IMR-90 (cell line): ENCODE results near the gene PTMS. TPM values are rescaled to one million over a fixed set of nuclear protein-coding genes. Genes with fewer than 3 reads are reported as not detected.

Experiments used
- ATAC-seq: fragments of 200-7000 bp; cut with Tn5 transposase; 2 replicates; pipeline ENCODE4 v1.9.1; 2020; ENCODE audit warnings: low read depth, mild to moderate bottlenecking, moderate library complexity
- BruUV-seq: library from RNA; stranded (reverse); fragments of 400-500 nt; replicated peaks from 2 replicates; lab custom pipeline; 2021; lab: Mats Ljungman, UMichigan
- CTCF ChIA-PET: fragments of 300-600 bp; formaldehyde crosslinking; extraction: SDS; loops from one replicate; lab custom pipeline; 2021; ENCODE audit warnings: antibody characterized with exemption; lab: Yijun Ruan, JAX
- POLR2A ChIA-PET: fragments of 300-600 bp; sonication (Branson Sonifier 250); formaldehyde crosslinking; loops from one replicate; lab custom pipeline; 2022; ENCODE audit warnings: antibody characterized with exemption; ENCODE audit not compliant: unreplicated experiment; lab: Charles Lee
- DNase-seq: peaks from one replicate; pipeline ENCODE4 v3.0.0; 2013
- H2AFZ ChIP-seq: replicated peaks from 2 replicates; pipeline ENCODE3; 2013; ENCODE audit warnings: low read length, mild to moderate bottlenecking; ENCODE audit not compliant: poor library complexity
- H2AK5ac ChIP-seq: 2 replicates; pipeline ENCODE4 v1.6.1; 2013; ENCODE audit warnings: low read depth, low read length, inconsistent platforms
- H2AK9ac ChIP-seq: replicated peaks from 2 replicates; pipeline ENCODE3; 2013; ENCODE audit warnings: mild to moderate bottlenecking, low read depth, low read length, moderate library complexity; ENCODE audit not compliant: poor library complexity
- H2BK120ac ChIP-seq: 2 replicates; pipeline ENCODE4 v1.6.1; 2013; ENCODE audit warnings: low read depth, low read length, inconsistent platforms
- H2BK15ac ChIP-seq: 3 replicates; pipeline ENCODE4 v1.6.1; 2013; ENCODE audit warnings: low read depth, low read length, inconsistent platforms
- H2BK20ac ChIP-seq: 2 replicates; pipeline ENCODE4 v1.6.1; 2013; ENCODE audit warnings: low read depth, mild to moderate bottlenecking, inconsistent platforms, low read length, moderate library complexity
- H2BK5ac ChIP-seq: 2 replicates; pipeline ENCODE4 v1.6.1; 2013; ENCODE audit warnings: mild to moderate bottlenecking, low read depth, low read length, inconsistent platforms; ENCODE audit not compliant: poor library complexity, severe bottlenecking
- H3K14ac ChIP-seq: replicated peaks from 2 replicates; pipeline ENCODE4 v1.6.1; 2013; ENCODE audit warnings: low read depth, low read length, inconsistent platforms
- H3K18ac ChIP-seq: 2 replicates; pipeline ENCODE4 v1.6.1; 2013; ENCODE audit warnings: low read depth, low read length, control low read depth
- H3K23ac ChIP-seq: 2 replicates; pipeline ENCODE4 v1.6.1; 2013; ENCODE audit warnings: low read depth, low read length, inconsistent platforms
- H3K27ac ChIP-seq: 2 replicates; pipeline ENCODE4 v1.5.1; 2013; ENCODE audit warnings: mild to moderate bottlenecking, control low read depth, low read length; ENCODE audit not compliant: insufficient read depth
- H3K27me3 ChIP-seq: 2 replicates; pipeline ENCODE4 v1.6.1; 2013; ENCODE audit warnings: low read length; ENCODE audit not compliant: control insufficient read depth, insufficient read depth
- H3K36me3 ChIP-seq: 2 replicates; pipeline ENCODE4 v1.6.1; 2013; ENCODE audit warnings: low read length, mixed read lengths; ENCODE audit not compliant: control insufficient read depth, insufficient read depth
- H3K4ac ChIP-seq: 2 replicates; pipeline ENCODE4 v1.6.1; 2013; ENCODE audit warnings: low read depth, low read length, inconsistent platforms
- H3K4me1 ChIP-seq: 2 replicates; pipeline ENCODE4 v1.6.1; 2013; ENCODE audit warnings: low read length, mixed read lengths; ENCODE audit not compliant: control insufficient read depth, insufficient read depth
- H3K4me2 ChIP-seq: 2 replicates; pipeline ENCODE4 v1.6.1; 2013; ENCODE audit warnings: low read depth, mild to moderate bottlenecking, control low read depth, low read length, moderate library complexity
- H3K4me3 ChIP-seq: 2 replicates; pipeline ENCODE4 v1.5.1; 2013; ENCODE audit warnings: low read depth, mild to moderate bottlenecking, control low read depth, low read length, moderate library complexity; ENCODE audit not compliant: insufficient read depth
- H3K56ac ChIP-seq: 2 replicates; pipeline ENCODE4 v1.6.1; 2013; ENCODE audit warnings: low read length, inconsistent platforms; ENCODE audit not compliant: insufficient read depth; ENCODE audit errors: extremely low read depth
- H3K79me1 ChIP-seq, 2 experiments: 2 replicates each; pipeline ENCODE4 v1.6.1; 2013; ENCODE audit warnings: low read length in 2 of 2, inconsistent platforms in 1 of 2, low read depth in 1 of 2
- H3K9ac ChIP-seq: 2 replicates; pipeline ENCODE4 v1.6.1; 2013; ENCODE audit warnings: low read depth, low read length, control low read depth
- H3K9me1 ChIP-seq: 2 replicates; pipeline ENCODE4 v1.6.1; 2013; ENCODE audit warnings: low read length, inconsistent platforms; ENCODE audit not compliant: insufficient read depth
- H3K9me3 ChIP-seq: 2 replicates; pipeline ENCODE4 v1.6.1; 2013; ENCODE audit warnings: low read length; ENCODE audit not compliant: control insufficient read depth, insufficient read depth
- H4K20me1 ChIP-seq: 2 replicates; pipeline ENCODE4 v1.6.1; 2013; ENCODE audit warnings: low read length, inconsistent platforms; ENCODE audit not compliant: insufficient read depth
- H4K5ac ChIP-seq: 2 replicates; pipeline ENCODE4 v1.6.1; 2013; ENCODE audit warnings: mild to moderate bottlenecking, low read depth, low read length, control low read depth
- H4K8ac ChIP-seq, 2 experiments: 2 replicates each; pipeline ENCODE4 v1.6.1; 2013; ENCODE audit warnings: low read depth in 2 of 2, low read length in 2 of 2, control low read depth in 1 of 2, inconsistent platforms in 1 of 2
- H4K91ac ChIP-seq: 2 replicates; pipeline ENCODE4 v1.6.1; 2013; ENCODE audit warnings: low read depth, low read length, inconsistent platforms; ENCODE audit not compliant: insufficient read depth
- BHLHE40 ChIP-seq: fragments of 150-350 bp; IDR thresholded peaks from 2 replicates; pipeline ENCODE4 v1.6.1; 2016; ENCODE audit warnings: mild to moderate bottlenecking, low read depth, low read length
- CEBPB ChIP-seq: IDR thresholded peaks from 2 replicates; pipeline ENCODE4 v1.6.1; 2012; ENCODE audit warnings: low read depth, low read length, improper control_type of control experiment
- CHD1 ChIP-seq: IDR thresholded peaks from 2 replicates; pipeline ENCODE4 v1.6.1; 2012; ENCODE audit warnings: low read depth, low read length, improper control_type of control experiment
- CTCF ChIP-seq: conservative IDR thresholded peaks from 2 replicates; pipeline ENCODE4 v1.5.1; 2012; ENCODE audit warnings: mild to moderate bottlenecking, low read depth, low read length, improper control_type of control experiment
- ELK1 ChIP-seq: fragments of 150-350 bp; IDR thresholded peaks from 2 replicates; pipeline ENCODE4 v1.6.1; 2016; ENCODE audit warnings: low read depth, mild to moderate bottlenecking, low read length, moderate library complexity, borderline replicate concordance
- MAFK ChIP-seq: IDR thresholded peaks from 2 replicates; pipeline ENCODE4 v1.6.1; 2012; ENCODE audit warnings: low read depth, low read length, improper control_type of control experiment
- MAZ ChIP-seq: IDR thresholded peaks from 2 replicates; pipeline ENCODE4 v1.6.1; 2012; ENCODE audit warnings: low read depth, mild to moderate bottlenecking, low read length, improper control_type of control experiment, moderate library complexity, borderline replicate concordance
- MXI1 ChIP-seq: IDR thresholded peaks from 2 replicates; pipeline ENCODE4 v1.6.1; 2012; ENCODE audit warnings: low read depth, mild to moderate bottlenecking, low read length, moderate library complexity, borderline replicate concordance
- NFE2L2 ChIP-seq: fragments of 150-350 bp; IDR thresholded peaks from 2 replicates; pipeline ENCODE4 v1.6.1; 2016; ENCODE audit warnings: low read depth, mild to moderate bottlenecking, low read length
- POLR2A ChIP-seq: IDR thresholded peaks from 2 replicates; pipeline ENCODE4 v1.6.1; 2012; ENCODE audit warnings: mild to moderate bottlenecking, low read depth, low read length
- RAD21 ChIP-seq: IDR thresholded peaks from 2 replicates; pipeline ENCODE4 v1.6.1; 2012; ENCODE audit warnings: low read length, improper control_type of control experiment
- RCOR1 ChIP-seq: IDR thresholded peaks from 2 replicates; pipeline ENCODE4 v1.6.1; 2012; ENCODE audit warnings: mild to moderate bottlenecking, low read length, improper control_type of control experiment; ENCODE audit not compliant: insufficient replicate concordance
- RFX5 ChIP-seq: IDR thresholded peaks from 2 replicates; pipeline ENCODE4 v1.8.0; 2012; ENCODE audit warnings: low read depth, mild to moderate bottlenecking, low read length, moderate library complexity
- SMC3 ChIP-seq: fragments of 150-350 bp; IDR thresholded peaks from 2 replicates; pipeline ENCODE4 v1.6.1; 2016; ENCODE audit warnings: low read depth, mild to moderate bottlenecking, antibody characterized with exemption, low read length, moderate library complexity
- USF2 ChIP-seq: fragments of 150-350 bp; IDR thresholded peaks from 2 replicates; pipeline ENCODE4 v1.6.1; 2017; ENCODE audit warnings: mild to moderate bottlenecking, antibody characterized with exemption, low read length, low read depth
- WGBS, 2 experiments: methylation state at CpG; one replicate each; pipeline versions ENCODE4 v1.1.5 to v1.1.7; 2013; ENCODE audit warnings: missing lambda C conversion rate in 2 of 2; ENCODE audit not compliant: insufficient read length in 1 of 2; ENCODE audit errors: extremely low coverage in 2 of 2; 5-methylcytosine and 5-hydroxymethylcytosine counted together
- dilution Hi-C: fragments of 300-500 bp; cut with HindIII; formaldehyde crosslinking; loops from one replicate; pipeline ENCODE4 v1.14.3; 2018; ENCODE audit warnings: low sequenced_read_pairs; ENCODE audit not compliant: unreplicated experiment
- in situ Hi-C: fragments of 300-500 bp; cut with MboI; formaldehyde crosslinking; loops from 3 replicates; pipeline ENCODE4 v1.14.3; 2019; ENCODE audit warnings: low sequenced_read_pairs, inconsistent platforms, mixed read lengths
- intact Hi-C: fragments of 100-400 bp; cut with micrococcal nuclease; formaldehyde crosslinking; loops from 2 replicates; pipeline ENCODE4 v1.10.0; 2022
- polyA plus RNA-seq, 3 experiments: library from polyadenylated mRNA; depleted of rRNA; stranded (reverse); fragments of >200 nt; gene quantifications; 2 replicates each; pipeline ENCODE4 v1.2.3, GENCODE V29; 2012; ENCODE audit warnings: low replicate concordance in 1 of 3
- total RNA-seq: library from RNA; depleted of rRNA; stranded (reverse); fragments of >200 nt; gene quantifications from 2 replicates; pipeline ENCODE4 v1.2.3, GENCODE V29; 2012

Gene PTMS
- total and polyA plus RNA-seq, 2 of the 4 experiments (the other 2 are of a cell fraction): 17.2 to 275 TPM

GRCh38 chr12:6813363-6813762 is 47.2 kb downstream of the PTMS start:
- H3K27ac ChIP-seq: no peak overlapping the region
- no peak overlapping the region for H2BK20ac ChIP-seq
- no peak overlapping the region for H4K8ac ChIP-seq
- no peak for DNase-seq
- 0 out of 2 replicates have a peak, but pooled peaks cover 2% of the 10 kb centered on the region for H3K27me3 ChIP-seq
- no peak overlapping the region for H2BK5ac ChIP-seq
- H2BK15ac ChIP-seq: no peak overlapping the region
- no peak for TF ChIP-seq RFX5
- no peak for TF ChIP-seq NFE2L2
- TF ChIP-seq POLR2A: no peak
- TF ChIP-seq RCOR1: no peak
- no peak for TF ChIP-seq BHLHE40
- no peak for TF ChIP-seq MAZ
- TF ChIP-seq ELK1: no peak
- no peak for TF ChIP-seq USF2
- no peak for TF ChIP-seq CHD1
- no peak for TF ChIP-seq CEBPB
- no peak for TF ChIP-seq CTCF
- no peak for TF ChIP-seq MAFK
- no peak for TF ChIP-seq RAD21
- TF ChIP-seq SMC3: no peak
- TF ChIP-seq MXI1: no peak
- WGBS, 2 experiments: no CpG with 5 or more reads among the region's 4 CpGs
- ChIA-PET POLR2A (interaction anchor here (0.7 kb wide), 2 partner anchors 10 to 264 kb away, joined by 5 to 8 read pairs; no protein-coding TSS in a partner anchor), CTCF (no interaction called here)
- H3K56ac ChIP-seq: no peak overlapping the region
- no TSS peak for BruUV-seq
- no peak overlapping the region for H3K4me2 ChIP-seq
- intact Hi-C loops: no loop called here
- H3K18ac ChIP-seq: no peak overlapping the region
- no peak overlapping the region for H2AK5ac ChIP-seq
- peaks cover 4% of the 10 kb centered on the region; the same call in 1 of the 2 replicates for H3K9me1 ChIP-seq
- H3K4me3 ChIP-seq: no peak overlapping the region
- no peak for ATAC-seq
- no peaks in the 10 kb centered on the region for H3K79me1 ChIP-seq
- no peak overlapping the region for H3K4ac ChIP-seq
- H4K5ac ChIP-seq: no peak overlapping the region
- no peak overlapping the region for H3K9ac ChIP-seq
- no peaks in the 10 kb centered on the region for H3K9me3 ChIP-seq
- in situ Hi-C loops: no loop called here
- peaks cover 3% of the 10 kb centered on the region for H3K36me3 ChIP-seq
- H3K4me1 ChIP-seq: no peaks in the 10 kb centered on the region
- no peak overlapping the region for H3K14ac ChIP-seq
- no peak overlapping the region for H3K23ac ChIP-seq
- dilution Hi-C loops: no loop called here
- H2BK120ac ChIP-seq: no peak overlapping the region
- H2AFZ ChIP-seq: no peak overlapping the region
- H2AK9ac ChIP-seq: no peak overlapping the region
- H4K20me1 ChIP-seq: no peaks in the 10 kb centered on the region
- H4K91ac ChIP-seq: no peak overlapping the region
